Measurements from ENCODE around the gene BMPR2.
"Not testable (repeated sequence)": the region's sequence is repeated elsewhere in the genome, so short reads cannot be mapped to it uniquely, and the experiment has no call there.

Gene BMPR2

DNA sequence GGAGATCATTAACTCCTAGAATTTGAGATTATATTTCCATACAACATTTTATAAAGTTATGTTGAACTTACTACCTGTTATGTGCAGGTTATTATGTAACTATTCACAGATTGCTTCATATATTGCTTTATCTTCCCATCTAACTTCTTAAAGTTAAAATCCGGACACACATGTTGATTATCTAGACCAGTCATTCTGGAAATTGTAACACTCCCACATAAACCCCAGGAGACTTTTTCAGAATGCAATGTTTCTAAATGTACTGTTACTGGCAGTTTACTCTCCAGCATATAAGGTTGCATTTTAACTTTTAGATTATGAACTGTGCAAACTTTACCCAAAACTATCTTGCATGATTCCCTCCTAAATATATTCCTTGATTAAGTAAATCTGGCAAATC, 188.1 kb downstream of the BMPR2 start:
- no peaks in the 10 kb centered on the region for H3K79me2 ChIP-seq (ENCODE audit: insufficient read depth, low read length)
- H3K9ac ChIP-seq (ENCODE audit: low read depth, low read length, poor library complexity, severe bottlenecking), result no peak overlapping the region
- no peaks in the 10 kb centered on the region for H4K20me1 ChIP-seq (ENCODE audit: insufficient read depth, low read length, poor library complexity, severe bottlenecking)
- peaks cover 12% of the 10 kb centered on the region; the same call in 1 of the 2 replicates for H3K36me3 ChIP-seq (ENCODE audit: insufficient read depth, low read length)
- H2AFZ ChIP-seq (ENCODE audit: low read length), result no peak overlapping the region
- no peaks in the 10 kb centered on the region for H3K27me3 ChIP-seq (ENCODE audit: insufficient read depth, low read length, poor library complexity, severe bottlenecking)
- no peaks in the 10 kb centered on the region for H3K9me2 ChIP-seq (replicated peaks; ENCODE audit: low read depth, low read length)
- H3K4me3 ChIP-seq (ENCODE audit: low read length, poor library complexity, severe bottlenecking), result no peak overlapping the region
- no peaks in the 10 kb centered on the region for H3F3A ChIP-seq (ENCODE audit: low read depth)
- H3K4me2 ChIP-seq (ENCODE audit: low read depth, low read length, poor library complexity, severe bottlenecking), result no peak overlapping the region
- no peaks in the 10 kb centered on the region for H3K4me1 ChIP-seq (ENCODE audit: insufficient read depth, low read length, poor library complexity, severe bottlenecking)
- TF ChIP-seq, protein P1, sequence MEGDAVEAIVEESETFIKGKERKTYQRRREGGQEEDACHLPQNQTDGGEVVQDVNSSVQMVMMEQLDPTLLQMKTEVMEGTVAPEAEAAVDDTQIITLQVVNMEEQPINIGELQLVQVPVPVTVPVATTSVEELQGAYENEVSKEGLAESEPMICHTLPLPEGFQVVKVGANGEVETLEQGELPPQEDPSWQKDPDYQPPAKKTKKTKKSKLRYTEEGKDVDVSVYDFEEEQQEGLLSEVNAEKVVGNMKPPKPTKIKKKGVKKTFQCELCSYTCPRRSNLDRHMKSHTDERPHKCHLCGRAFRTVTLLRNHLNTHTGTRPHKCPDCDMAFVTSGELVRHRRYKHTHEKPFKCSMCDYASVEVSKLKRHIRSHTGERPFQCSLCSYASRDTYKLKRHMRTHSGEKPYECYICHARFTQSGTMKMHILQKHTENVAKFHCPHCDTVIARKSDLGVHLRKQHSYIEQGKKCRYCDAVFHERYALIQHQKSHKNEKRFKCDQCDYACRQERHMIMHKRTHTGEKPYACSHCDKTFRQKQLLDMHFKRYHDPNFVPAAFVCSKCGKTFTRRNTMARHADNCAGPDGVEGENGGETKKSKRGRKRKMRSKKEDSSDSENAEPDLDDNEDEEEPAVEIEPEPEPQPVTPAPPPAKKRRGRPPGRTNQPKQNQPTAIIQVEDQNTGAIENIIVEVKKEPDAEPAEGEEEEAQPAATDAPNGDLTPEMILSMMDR (conservative IDR thresholded peaks at IDR 0.05; ENCODE audit: low read length), result no peak
- no peak for TF ChIP-seq EZH2phosphoT487 (IDR thresholded peaks at IDR 0.05; ENCODE audit: borderline replicate concordance)
- no peaks in the 10 kb centered on the region for H3K9me3 ChIP-seq (ENCODE audit: insufficient read depth, low read depth, low read length)

DNA sequence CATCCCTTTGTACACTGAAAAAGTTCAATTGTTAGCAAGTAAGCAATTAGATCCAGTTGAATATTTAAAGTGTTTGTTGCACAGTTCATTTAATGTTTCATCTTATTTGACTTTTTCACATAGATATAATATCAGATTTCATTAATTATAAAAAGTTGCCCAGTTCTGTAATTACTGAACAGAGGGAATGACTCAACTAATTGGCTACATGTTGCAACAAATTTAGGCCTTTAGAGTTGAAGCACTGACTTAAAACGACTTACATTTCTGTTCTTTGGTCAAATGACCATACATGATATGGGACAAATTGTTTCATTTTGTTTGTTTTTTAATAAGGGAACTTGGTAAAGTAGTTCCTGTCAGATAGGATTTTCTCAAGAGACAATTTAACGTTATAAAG, 190.2 kb downstream of the BMPR2 start:
- Histone ChIP-seq H3K27me3 (ENCODE audit: insufficient read depth, low read length, poor library complexity, severe bottlenecking) (no peaks in the 10 kb centered on the region), H3K4me3 (ENCODE audit: low read length, poor library complexity, severe bottlenecking) (no peak overlapping the region), H3K9me2 (replicated peaks; ENCODE audit: low read depth, low read length) (no peaks in the 10 kb centered on the region), H3K9me3 (ENCODE audit: insufficient read depth, low read depth, low read length) (no peaks in the 10 kb centered on the region), H3F3A (ENCODE audit: low read depth) (no peaks in the 10 kb centered on the region), H3K4me2 (ENCODE audit: low read depth, low read length, poor library complexity, severe bottlenecking) (no peak overlapping the region), H3K79me2 (ENCODE audit: insufficient read depth, low read length) (no peaks in the 10 kb centered on the region), H3K36me3 (ENCODE audit: insufficient read depth, low read length) (no peaks in the 10 kb centered on the region), H3K4me1 (ENCODE audit: insufficient read depth, low read length, poor library complexity, severe bottlenecking) (no peaks in the 10 kb centered on the region), H3K9ac (ENCODE audit: low read depth, low read length, poor library complexity, severe bottlenecking) (no peak overlapping the region), H4K20me1 (ENCODE audit: insufficient read depth, low read length, poor library complexity, severe bottlenecking) (no peaks in the 10 kb centered on the region), H2AFZ (ENCODE audit: low read length) (no peak overlapping the region)
- TF ChIP-seq EZH2phosphoT487 (IDR thresholded peaks at IDR 0.05; ENCODE audit: borderline replicate concordance), result no peak
- TF ChIP-seq, protein P1 (conservative IDR thresholded peaks at IDR 0.05; ENCODE audit: low read length), result no peak

DNA sequence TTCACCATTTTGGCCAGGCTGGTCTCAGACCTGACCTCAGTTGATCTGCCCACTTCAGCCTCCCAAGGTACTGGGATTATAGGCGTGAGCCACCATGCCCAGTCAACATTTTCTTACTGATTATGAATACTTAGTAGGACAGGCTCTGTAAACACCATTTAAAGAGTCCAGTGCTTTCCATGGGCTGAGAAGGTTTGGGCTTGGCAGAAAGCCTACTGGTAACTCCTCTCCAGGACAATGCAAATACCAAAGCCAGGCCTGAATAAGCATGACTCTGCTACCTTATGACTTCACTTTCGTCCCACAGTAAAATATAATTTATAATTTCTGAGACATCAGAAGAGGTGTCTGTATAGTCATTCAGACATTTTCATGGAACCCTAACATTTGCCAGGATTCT, 198.4 kb downstream of the BMPR2 start:
- Histone ChIP-seq H3K9ac (ENCODE audit: low read depth, low read length, poor library complexity, severe bottlenecking) (no peak overlapping the region), H3K4me2 (ENCODE audit: low read depth, low read length, poor library complexity, severe bottlenecking) (no peak overlapping the region), H3K4me3 (ENCODE audit: low read length, poor library complexity, severe bottlenecking) (no peak overlapping the region), H3K9me3 (ENCODE audit: insufficient read depth, low read depth, low read length) (no peaks in the 10 kb centered on the region), H3K79me2 (ENCODE audit: insufficient read depth, low read length) (no peaks in the 10 kb centered on the region), H3F3A (ENCODE audit: low read depth) (no peaks in the 10 kb centered on the region), H3K9me2 (replicated peaks; ENCODE audit: low read depth, low read length) (no peaks in the 10 kb centered on the region), H3K36me3 (ENCODE audit: insufficient read depth, low read length) (no peaks in the 10 kb centered on the region), H3K27me3 (ENCODE audit: insufficient read depth, low read length, poor library complexity, severe bottlenecking) (no peaks in the 10 kb centered on the region), H4K20me1 (ENCODE audit: insufficient read depth, low read length, poor library complexity, severe bottlenecking) (no peaks in the 10 kb centered on the region), H2AFZ (ENCODE audit: low read length) (no peak overlapping the region), H3K4me1 (ENCODE audit: insufficient read depth, low read length, poor library complexity, severe bottlenecking) (no peaks in the 10 kb centered on the region)
- no peak for TF ChIP-seq EZH2phosphoT487 (IDR thresholded peaks at IDR 0.05; ENCODE audit: borderline replicate concordance)
- TF ChIP-seq, protein P1 (conservative IDR thresholded peaks at IDR 0.05; ENCODE audit: low read length), result no peak

DNA sequence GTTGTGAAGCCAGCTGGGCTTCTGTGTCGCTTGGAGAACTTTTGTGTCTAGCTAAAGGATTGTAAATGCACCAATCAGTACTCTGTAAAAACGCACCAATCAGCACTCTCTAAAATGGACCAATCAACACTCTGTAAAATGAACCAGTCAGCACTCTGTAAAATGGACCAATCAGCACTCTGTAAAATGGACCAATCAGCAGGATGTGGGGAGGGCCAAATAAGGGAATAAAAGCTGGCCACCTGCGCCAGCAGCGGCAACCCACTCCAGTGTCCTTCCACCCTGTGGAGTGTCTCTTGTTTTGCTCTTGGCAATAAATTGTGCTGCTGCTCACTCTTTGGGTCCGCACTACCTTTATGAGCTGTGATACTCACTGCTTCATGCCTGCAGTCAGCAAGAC, 199.1 kb downstream of the BMPR2 start:
- not testable (repeated sequence) for H3K4me1 ChIP-seq (ENCODE audit: insufficient read depth, low read length, poor library complexity, severe bottlenecking); H3F3A ChIP-seq (ENCODE audit: low read depth); H3K79me2 ChIP-seq (ENCODE audit: insufficient read depth, low read length); H4K20me1 ChIP-seq (ENCODE audit: insufficient read depth, low read length, poor library complexity, severe bottlenecking); H3K9me2 ChIP-seq (replicated peaks; ENCODE audit: low read depth, low read length); H3K9ac ChIP-seq (ENCODE audit: low read depth, low read length, poor library complexity, severe bottlenecking); H3K9me3 ChIP-seq (ENCODE audit: insufficient read depth, low read depth, low read length); H2AFZ ChIP-seq (ENCODE audit: low read length); H3K27me3 ChIP-seq (ENCODE audit: insufficient read depth, low read length, poor library complexity, severe bottlenecking); H3K36me3 ChIP-seq (ENCODE audit: insufficient read depth, low read length); H3K4me2 ChIP-seq (ENCODE audit: low read depth, low read length, poor library complexity, severe bottlenecking); H3K4me3 ChIP-seq (ENCODE audit: low read length, poor library complexity, severe bottlenecking)

Measured in Loucy (cell line).